HT1080 (cell line): ENCODE data around the gene HECTD2. TPM values are rescaled to one million over a fixed set of nuclear protein-coding genes. Genes with fewer than 3 reads are reported as not detected.
"Not testable (repeated sequence)": the region's sequence is repeated elsewhere in the genome, so short reads cannot be mapped to it uniquely, and the experiment has no call there.

Experiments used
- DNase-seq: peaks from one replicate; pipeline ENCODE4 v3.0.0-alpha.2; 2015; ENCODE audit warnings: low read depth
- total RNA-seq: library from RNA; depleted of rRNA; stranded (reverse); fragments of >200 nt; shearing (Covaris generic); gene quantifications from 2 replicates; pipeline ENCODE4 v1.2.3, GENCODE V29; 2014

Gene HECTD2
- total RNA-seq, 1 experiment from 2014 or later, result 3.8 TPM

GRCh38 chr10:91471602-91472001 is 61.5 kb downstream of the HECTD2 start:
- DNase-seq, result no peak

- no peak for DNase-seq
Observed at GRCh38 chr10:91472911-91473310, 62.8 kb downstream of the HECTD2 start.

- no peak for DNase-seq
Observed at GRCh38 chr10:91474009-91474408, 63.9 kb downstream of the HECTD2 start.

GRCh38 chr10:91477236-91477635 is 67.1 kb downstream of the HECTD2 start:
- no peak for DNase-seq

- no peak for DNase-seq
Observed at GRCh38 chr10:91479583-91479982, 69.4 kb downstream of the HECTD2 start.

GRCh38 chr10:91487911-91488582 is 77.9 kb downstream of the HECTD2 start:
- no peak for DNase-seq

GRCh38 chr10:91493313-91493712 is 83.2 kb downstream of the HECTD2 start:
- DNase-seq, result peak; percentile 34

GRCh38 chr10:91495402-91495801 is 85.3 kb downstream of the HECTD2 start:
- DNase-seq, result no peak

GRCh38 chr10:91496016-91496415 is 85.9 kb downstream of the HECTD2 start:
- DNase-seq, result no peak

- DNase-seq, result peak; percentile 75
Observed at GRCh38 chr10:91511549-91512330, 101.6 kb downstream of the HECTD2 start.

- no peak for DNase-seq
Observed at GRCh38 chr10:91512458-91512857, 102.3 kb downstream of the HECTD2 start.

GRCh38 chr10:91513598-91514424 is 103.7 kb downstream of the HECTD2 start:
- no peak for DNase-seq

- no peak for DNase-seq
Observed at GRCh38 chr10:91514787-91515186, 104.6 kb downstream of the HECTD2 start.

GRCh38 chr10:91517394-91517793 is 107.2 kb downstream of the HECTD2 start:
- DNase-seq, result no peak

- no peak for DNase-seq
Observed at GRCh38 chr10:91519899-91520514, 109.9 kb downstream of the HECTD2 start.

GRCh38 chr10:91520661-91521060 is 110.5 kb downstream of the HECTD2 start:
- no peak for DNase-seq

- DNase-seq, result no peak
Observed at GRCh38 chr10:91521439-91521838, 111.3 kb downstream of the HECTD2 start.

GRCh38 chr10:91525896-91526712 is 116.0 kb downstream of the HECTD2 start:
- DNase-seq, result no peak

GRCh38 chr10:91528080-91528479 is 117.9 kb downstream of the HECTD2 start:
- DNase-seq, result no peak

- DNase-seq, result no peak
Observed at GRCh38 chr10:91528768-91529167, 118.6 kb downstream of the HECTD2 start.

GRCh38 chr10:91534789-91535188 is 124.6 kb downstream of the HECTD2 start:
- DNase-seq, result not testable (repeated sequence)
